D721Med (cell line): ENCODE results near the gene FAT1.

ENCODE experiments used
- DNase-seq: peaks from one replicate; pipeline ENCODE4 v3.0.0; 2011; ENCODE audit warnings: low spot score; ENCODE audit not compliant: insufficient read length
- FAIRE-seq: peaks from 2 replicates; lab custom pipeline; 2011; peaks lifted over from hg19 to GRCh38; lab: Jason Lieb, UNC
- CTCF ChIP-seq: IDR thresholded peaks from 2 replicates; pipeline ENCODE4 v1.5.1; 2012; ENCODE audit warnings: mild to moderate bottlenecking, control low read depth; ENCODE audit not compliant: insufficient read depth; ENCODE audit errors: missing control alignments

Gene FAT1

GRCh38 chr4:186746581-186746980, 22.9 kb upstream of the FAT1 start:
- FAIRE-seq (no peak), DNase-seq (no peak)
- TF ChIP-seq CTCF, result no peak

DNA sequence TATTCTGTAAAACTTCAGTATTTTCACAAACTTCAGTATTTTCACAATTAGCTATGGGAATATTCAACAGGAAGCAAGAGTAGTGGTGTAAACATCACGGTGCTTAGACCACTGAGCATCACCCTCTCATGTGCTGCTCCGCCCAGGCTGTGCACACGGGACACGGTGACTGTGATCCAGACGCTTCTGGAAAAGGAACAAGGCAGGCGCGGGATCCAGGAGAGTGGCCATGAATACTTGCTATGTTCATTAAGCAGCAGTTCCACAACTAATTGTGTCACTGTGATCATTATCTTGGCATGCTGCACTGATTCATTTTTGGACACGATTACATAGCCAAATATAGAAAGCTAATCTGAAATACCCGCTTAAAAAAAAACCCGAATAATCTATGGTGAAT, 19.6 kb upstream of the FAT1 start:
- DNase-seq (no peak), FAIRE-seq (no peak)
- no peak for TF ChIP-seq CTCF

GRCh38 chr4:186740822-186741221, 17.2 kb upstream of the FAT1 start:
- no peak for TF ChIP-seq CTCF
- DNase-seq, result no peak
- FAIRE-seq, result no peak

DNA sequence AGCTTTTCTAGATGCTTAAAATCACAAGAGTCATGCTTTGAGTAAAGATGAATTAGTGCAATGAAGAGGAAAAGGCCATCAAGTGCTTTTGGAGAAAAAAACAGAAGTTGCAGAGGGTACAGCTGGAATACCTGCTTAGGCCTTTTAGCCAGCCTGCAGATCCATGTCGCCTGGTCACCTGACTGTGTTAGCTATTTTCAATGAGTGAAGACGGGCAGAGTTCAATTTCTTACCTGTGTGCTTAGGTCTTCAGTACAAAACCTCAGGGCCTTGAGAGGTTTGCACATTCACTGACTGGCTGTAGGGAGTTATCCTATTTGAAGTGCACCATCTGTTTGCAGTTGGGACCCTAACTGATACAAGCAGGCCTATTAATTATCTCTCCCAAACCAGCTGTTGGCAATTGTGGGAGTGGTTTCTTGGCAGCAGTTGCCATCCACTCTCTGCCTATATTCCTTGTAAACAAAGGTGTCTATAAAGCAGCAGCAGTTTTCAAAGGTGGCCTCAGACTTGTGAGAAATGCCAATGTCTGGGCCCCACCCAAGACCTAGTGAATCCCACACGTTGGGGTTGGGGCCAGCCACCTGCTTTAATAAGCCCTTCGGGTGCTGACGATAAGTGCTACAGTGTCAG, 16.3 kb upstream of the FAT1 start:
- DNase-seq (no peak), FAIRE-seq (no peak)
- no peak for TF ChIP-seq CTCF

GRCh38 chr4:186739317-186739716, 15.7 kb upstream of the FAT1 start:
- FAIRE-seq (no peak), DNase-seq (no peak)
- TF ChIP-seq CTCF, result no peak

DNA sequence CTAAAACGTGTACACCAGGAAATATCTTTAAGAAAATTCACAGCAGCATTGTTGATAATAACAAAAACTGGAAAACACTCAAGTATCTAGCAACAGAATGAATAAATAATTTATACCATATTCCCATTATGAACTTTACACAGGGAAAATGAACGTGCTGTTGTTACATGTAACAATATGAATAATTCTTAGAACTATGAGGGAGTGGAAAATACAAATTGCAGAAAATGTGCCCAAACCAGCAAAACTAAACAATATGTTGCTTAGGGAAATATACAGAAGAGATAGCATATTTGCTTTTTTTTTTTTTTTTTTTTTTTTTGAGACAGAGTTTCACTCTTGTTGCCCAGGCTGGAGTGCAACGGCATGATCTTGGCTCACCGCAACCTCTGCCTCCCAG, 14.8 kb upstream of the FAT1 start:
- no peak for TF ChIP-seq CTCF
- no peak for DNase-seq
- FAIRE-seq, result no peak

- no peak for FAIRE-seq
- no peak for DNase-seq
- peak; percentile 33 for TF ChIP-seq CTCF
Measured at GRCh38 chr4:186737427-186737826, 13.8 kb upstream of the FAT1 start.
